NCI-H2196 (cell line): ENCODE data around the gene PIGR.

Source experiments
- DNase-seq: peaks from one replicate; lab custom pipeline; 2025; ENCODE audit not compliant: unreplicated experiment; lab: John Stamatoyannopoulos, UW

The PIGR gene

GRCh38 chr1:206946261-206946660, at the start of gene PIGR:
Gene PIGR, minus strand, starts transcription at chr1:206946466. Its CDS starts 5,935 bp downstream, at chr1:206940531.
- no peak for DNase-seq

- DNase-seq, result no peak
Observed at GRCh38 chr1:206992790-206993189, 46.5 kb upstream of the PIGR start.

GRCh38 chr1:206987873-206988272, 41.6 kb upstream of the PIGR start:
- DNase-seq, result no peak

GRCh38 chr1:206986885-206987284, 40.6 kb upstream of the PIGR start:
- DNase-seq, result no peak

- DNase-seq, result no peak
Observed at GRCh38 chr1:206986402-206986801, 40.1 kb upstream of the PIGR start.

- no peak for DNase-seq
Observed at GRCh38 chr1:206985162-206985749, 39.0 kb upstream of the PIGR start.

GRCh38 chr1:206982216-206982615, 36.0 kb upstream of the PIGR start:
- peak; percentile 69 for DNase-seq

GRCh38 chr1:206979379-206980043, 33.2 kb upstream of the PIGR start:
- DNase-seq, result peak; percentile 10

GRCh38 chr1:206978259-206978658, 32.0 kb upstream of the PIGR start:
- DNase-seq, result no peak

- peak; percentile 18 for DNase-seq
Observed at GRCh38 chr1:206975306-206975705, 29.0 kb upstream of the PIGR start.

- DNase-seq, result no peak
Observed at GRCh38 chr1:206974140-206974539, 27.9 kb upstream of the PIGR start.

GRCh38 chr1:206972728-206973127, 26.5 kb upstream of the PIGR start:
- no peak for DNase-seq

GRCh38 chr1:206971029-206971655, 24.9 kb upstream of the PIGR start:
- DNase-seq, result no peak

- DNase-seq, result no peak
Observed at GRCh38 chr1:206970446-206970845, 24.2 kb upstream of the PIGR start, which contains the start of gene FCAMR. Gene FCAMR, minus strand, starts transcription at chr1:206970460. Its CDS starts 335 bp downstream, at chr1:206970125.

- DNase-seq, result no peak
Observed at GRCh38 chr1:206969090-206969489, 22.8 kb upstream of the PIGR start.

GRCh38 chr1:206967096-206967849, 21.0 kb upstream of the PIGR start:
- no peak for DNase-seq

- DNase-seq, result no peak
Observed at GRCh38 chr1:206965781-206966180, 19.5 kb upstream of the PIGR start.

- no peak for DNase-seq
Observed at GRCh38 chr1:206963740-206964139, 17.5 kb upstream of the PIGR start.

- no peak for DNase-seq
Observed at GRCh38 chr1:206963119-206963712, 16.9 kb upstream of the PIGR start.

- DNase-seq, result no peak
Observed at GRCh38 chr1:206962272-206962671, 16.0 kb upstream of the PIGR start.

- DNase-seq, result no peak
Observed at GRCh38 chr1:206961668-206962067, 15.4 kb upstream of the PIGR start.
